Fibroblast of lung (primary cell): ENCODE measurements around the gene THSD7B.
"Not testable (repeated sequence)": the region's sequence is repeated elsewhere in the genome, so short reads cannot be mapped to it uniquely, and the experiment has no call there.

Experiments used
- CTCF ChIP-seq, 2 donors: IDR thresholded peaks in 1 of 2; conservative IDR thresholded peaks in 1 of 2; 1 replicate in 1 of 2; 2 replicates in 1 of 2; pipeline ENCODE4 v1.5.1; 2011 to 2012; ENCODE audit warnings: low read length in 2 of 2, control low read depth in 1 of 2, inconsistent platforms in 1 of 2, low read depth in 1 of 2, mild to moderate bottlenecking in 1 of 2
- EZH2 ChIP-seq: IDR thresholded peaks from 2 replicates; pipeline ENCODE4 v1.5.1; 2012; ENCODE audit warnings: low read length, control low read depth, mild to moderate bottlenecking; ENCODE audit errors: missing control alignments

- TF ChIP-seq CTCF (conservative IDR thresholded peaks at IDR 0.05 in 1 of 2, IDR thresholded peaks at IDR 0.05 in 1 of 2; ENCODE audit: low read depth in 1 of 2, low read length in 2 of 2); EZH2: not testable (repeated sequence)
These were observed 934.9 kb downstream of the THSD7B start for GRCh38 chr2:137700250-137700649.
